Renal cortical epithelial cell (primary cell): ENCODE data around the gene BET1. TPM values are rescaled to one million over a fixed set of nuclear protein-coding genes. Genes with fewer than 3 reads are reported as not detected.
"Not testable (repeated sequence)": the region's sequence is repeated elsewhere in the genome, so short reads cannot be mapped to it uniquely, and the experiment has no call there.

Experiments used
- DNase-seq: peaks from one replicate; pipeline ENCODE4 v3.0.0-alpha.2; 2011; ENCODE audit warnings: low read depth
- total RNA-seq: library from RNA; depleted of rRNA; stranded (reverse); fragments of >200 nt; gene quantifications from 2 replicates; pipeline ENCODE4 v1.2.3, GENCODE V29; 2014

BET1 gene
- 55.0 and 63.0 TPM in 2 replicates for total RNA-seq

- peak; percentile 95 for DNase-seq
Observed at GRCh38 chr7:94004024-94004951, at the start of gene BET1. TSS of gene BET1 (minus strand) at chr7:94004355. CDS start at chr7:94004216, 139 bp downstream.

- DNase-seq: peak; percentile 69
Observed at GRCh38 chr7:94053532-94053931, 49.4 kb upstream of the BET1 start.

- DNase-seq: peak; percentile 68
Observed at GRCh38 chr7:94052398-94053180, 48.4 kb upstream of the BET1 start.

- no peak for DNase-seq
Observed at GRCh38 chr7:94050046-94050445, 45.9 kb upstream of the BET1 start.

GRCh38 chr7:94049615-94050014, 45.5 kb upstream of the BET1 start:
- DNase-seq: no peak

GRCh38 chr7:94048755-94049154, 44.6 kb upstream of the BET1 start:
- DNase-seq: no peak

GRCh38 chr7:94047956-94048355, 43.8 kb upstream of the BET1 start:
- no peak for DNase-seq

- peak; percentile 56 for DNase-seq
Observed at GRCh38 chr7:94045581-94045980, 41.4 kb upstream of the BET1 start.

- no peak for DNase-seq
Observed at GRCh38 chr7:94044806-94045205, 40.7 kb upstream of the BET1 start.

GRCh38 chr7:94043299-94043698, 39.1 kb upstream of the BET1 start:
- DNase-seq: peak; percentile 90

GRCh38 chr7:94042381-94042780, 38.2 kb upstream of the BET1 start:
- DNase-seq: no peak

GRCh38 chr7:94041529-94041928, 37.4 kb upstream of the BET1 start:
- no peak for DNase-seq

GRCh38 chr7:94040254-94040653, 36.1 kb upstream of the BET1 start:
- no peak for DNase-seq

- DNase-seq: no peak
Observed at GRCh38 chr7:94039368-94040035, 35.3 kb upstream of the BET1 start.

GRCh38 chr7:94031865-94032264, 27.7 kb upstream of the BET1 start:
- DNase-seq: no peak

GRCh38 chr7:94030634-94031033, 26.5 kb upstream of the BET1 start:
- DNase-seq: no peak

GRCh38 chr7:94029976-94030375, 25.8 kb upstream of the BET1 start:
- DNase-seq: no peak

GRCh38 chr7:94028768-94029167, 24.6 kb upstream of the BET1 start:
- DNase-seq: no peak

GRCh38 chr7:94026619-94027018, 22.5 kb upstream of the BET1 start:
- DNase-seq: not testable (repeated sequence)

- DNase-seq: peak; percentile 77
Observed at GRCh38 chr7:94022550-94022949, 18.4 kb upstream of the BET1 start.

GRCh38 chr7:94016786-94017185, 12.6 kb upstream of the BET1 start:
- no peak for DNase-seq

- DNase-seq: no peak
Observed at GRCh38 chr7:94015538-94015937, 11.4 kb upstream of the BET1 start.
